PFSK-1 (cell line): ENCODE data around the gene NASP.

Experiments
- FOXP2 ChIP-seq: optimal IDR thresholded peaks from 2 replicates; pipeline ENCODE3; 2011; ENCODE audit warnings: borderline replicate concordance, control low read depth, inconsistent platforms; ENCODE audit not compliant: insufficient read depth; ENCODE audit errors: extremely low read length, extremely low read depth
- POLR2AphosphoS5 ChIP-seq: IDR thresholded peaks from 2 replicates; pipeline ENCODE4 v1.6.1; 2012; ENCODE audit warnings: low read depth, mild to moderate bottlenecking, control low read depth, low read length, moderate library complexity
- SIN3A ChIP-seq: IDR thresholded peaks from 2 replicates; pipeline ENCODE4 v1.6.1; 2012; ENCODE audit warnings: mild to moderate bottlenecking, low read length, moderate library complexity, borderline replicate concordance; ENCODE audit not compliant: insufficient read depth
- TAF1 ChIP-seq: IDR thresholded peaks from 2 replicates; pipeline ENCODE4 v1.6.1; 2012; ENCODE audit warnings: low read length, control low read depth, borderline replicate concordance; ENCODE audit not compliant: insufficient read depth
- TF ChIP-seq, protein P1 (sequence below), 2 experiments: IDR thresholded peaks; 2 replicates each; pipeline versions ENCODE4 v1.6.1 to v1.8.0; 2011 to 2012; ENCODE audit warnings: low read depth in 2 of 2, low read length in 2 of 2, control low read depth in 1 of 2, inconsistent platforms in 1 of 2, mild to moderate bottlenecking in 1 of 2, moderate library complexity in 1 of 2; ENCODE audit not compliant: insufficient read depth in 1 of 2

The NASP gene

DNA sequence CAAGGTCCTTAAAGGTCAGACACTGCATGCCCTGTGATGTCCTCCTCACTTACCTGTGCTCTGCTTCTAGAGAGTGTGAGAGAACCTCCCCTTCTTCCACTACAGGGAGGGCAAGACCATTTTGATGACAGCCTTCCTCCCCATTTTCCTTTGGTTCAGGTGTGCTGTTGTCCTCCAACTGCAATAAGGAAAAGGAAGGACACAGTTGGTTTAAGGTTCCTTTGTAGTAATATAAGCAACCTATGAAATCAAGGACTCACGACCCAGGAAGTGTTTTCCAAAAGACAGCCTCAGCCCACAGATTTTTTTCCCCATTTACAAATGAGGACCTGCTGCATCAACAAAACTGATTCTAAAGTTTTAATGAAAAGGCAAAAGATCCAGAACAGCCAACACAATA is 46.6 kb downstream of the NASP start:
- TF ChIP-seq TAF1 (no peak), FOXP2 (no peak), POLR2AphosphoS5 (no peak), SIN3A (no peak)
- TF ChIP-seq, protein P1, sequence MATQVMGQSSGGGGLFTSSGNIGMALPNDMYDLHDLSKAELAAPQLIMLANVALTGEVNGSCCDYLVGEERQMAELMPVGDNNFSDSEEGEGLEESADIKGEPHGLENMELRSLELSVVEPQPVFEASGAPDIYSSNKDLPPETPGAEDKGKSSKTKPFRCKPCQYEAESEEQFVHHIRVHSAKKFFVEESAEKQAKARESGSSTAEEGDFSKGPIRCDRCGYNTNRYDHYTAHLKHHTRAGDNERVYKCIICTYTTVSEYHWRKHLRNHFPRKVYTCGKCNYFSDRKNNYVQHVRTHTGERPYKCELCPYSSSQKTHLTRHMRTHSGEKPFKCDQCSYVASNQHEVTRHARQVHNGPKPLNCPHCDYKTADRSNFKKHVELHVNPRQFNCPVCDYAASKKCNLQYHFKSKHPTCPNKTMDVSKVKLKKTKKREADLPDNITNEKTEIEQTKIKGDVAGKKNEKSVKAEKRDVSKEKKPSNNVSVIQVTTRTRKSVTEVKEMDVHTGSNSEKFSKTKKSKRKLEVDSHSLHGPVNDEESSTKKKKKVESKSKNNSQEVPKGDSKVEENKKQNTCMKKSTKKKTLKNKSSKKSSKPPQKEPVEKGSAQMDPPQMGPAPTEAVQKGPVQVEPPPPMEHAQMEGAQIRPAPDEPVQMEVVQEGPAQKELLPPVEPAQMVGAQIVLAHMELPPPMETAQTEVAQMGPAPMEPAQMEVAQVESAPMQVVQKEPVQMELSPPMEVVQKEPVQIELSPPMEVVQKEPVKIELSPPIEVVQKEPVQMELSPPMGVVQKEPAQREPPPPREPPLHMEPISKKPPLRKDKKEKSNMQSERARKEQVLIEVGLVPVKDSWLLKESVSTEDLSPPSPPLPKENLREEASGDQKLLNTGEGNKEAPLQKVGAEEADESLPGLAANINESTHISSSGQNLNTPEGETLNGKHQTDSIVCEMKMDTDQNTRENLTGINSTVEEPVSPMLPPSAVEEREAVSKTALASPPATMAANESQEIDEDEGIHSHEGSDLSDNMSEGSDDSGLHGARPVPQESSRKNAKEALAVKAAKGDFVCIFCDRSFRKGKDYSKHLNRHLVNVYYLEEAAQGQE (IDR thresholded peaks at IDR 0.05; ENCODE audit: insufficient read depth in 1 of 2, low read depth in 2 of 2, low read length in 2 of 2), result no peak

DNA sequence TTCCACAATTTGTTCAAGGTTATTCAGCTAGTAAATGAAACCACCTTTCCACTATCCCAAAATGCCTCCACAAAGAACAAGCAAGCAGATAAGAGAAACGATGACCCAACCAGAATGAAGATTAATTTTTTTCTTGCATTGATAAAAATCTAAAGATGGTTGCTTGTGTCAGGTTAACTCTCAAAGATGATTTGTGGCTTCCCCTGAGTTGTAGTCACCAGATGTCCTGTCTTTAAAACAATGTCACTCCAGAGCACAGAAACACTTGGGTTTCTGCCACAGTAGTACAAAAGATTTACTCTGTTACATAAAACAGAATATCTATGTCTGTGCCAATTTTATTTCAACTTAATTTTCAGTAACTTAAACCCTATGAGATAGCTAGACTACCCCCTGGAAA is 51.4 kb downstream of the NASP start:
- TF ChIP-seq SIN3A, result no peak
- TF ChIP-seq FOXP2, result no peak
- TF ChIP-seq POLR2AphosphoS5, result no peak
- TF ChIP-seq, protein P1 (IDR thresholded peaks at IDR 0.05; ENCODE audit: insufficient read depth in 1 of 2, low read depth in 2 of 2, low read length in 2 of 2), result no peak
- TF ChIP-seq TAF1, result no peak

DNA sequence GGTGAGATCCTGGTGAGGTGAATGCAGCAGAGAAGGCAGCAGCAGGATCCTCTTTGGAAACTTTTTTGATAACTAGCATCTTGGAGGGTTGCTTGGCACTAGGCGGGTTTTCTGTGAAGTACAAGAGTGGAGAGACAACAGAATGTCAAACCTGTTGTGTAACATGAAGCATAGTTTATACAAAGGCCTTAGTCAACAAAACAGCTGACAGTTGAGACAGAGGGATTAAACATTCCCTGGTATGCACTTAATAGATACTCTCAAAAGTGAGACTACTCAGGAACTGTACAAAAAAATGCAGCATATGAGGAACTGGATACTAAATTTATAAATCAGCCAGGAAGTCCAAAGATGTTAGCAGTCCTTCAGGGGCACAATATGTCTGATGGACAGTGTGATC is 56.5 kb downstream of the NASP start:
- TF ChIP-seq POLR2AphosphoS5, result no peak

DNA sequence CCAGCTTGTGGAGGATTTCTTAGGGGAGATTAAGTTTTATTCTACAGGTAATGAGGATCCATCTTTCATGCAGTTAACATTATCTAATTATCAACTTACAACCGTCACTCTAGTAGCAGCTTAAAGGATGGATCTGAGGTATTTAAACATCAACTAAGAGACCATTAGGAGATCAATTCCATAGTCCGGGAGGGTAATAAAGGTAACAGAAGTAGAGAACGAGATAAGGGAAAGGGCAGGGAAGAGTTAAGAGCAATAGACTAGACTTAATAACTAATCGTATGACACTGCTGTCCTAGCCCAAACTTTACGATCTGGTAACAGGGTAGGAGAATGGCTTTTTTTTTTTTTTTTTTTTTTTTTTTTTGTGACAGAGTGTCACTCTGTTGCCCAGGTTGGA is 59.5 kb downstream of the NASP start:
- TF ChIP-seq SIN3A, result no peak
- no peak for TF ChIP-seq TAF1
- no peak for TF ChIP-seq FOXP2
- no peak for TF ChIP-seq POLR2AphosphoS5
- TF ChIP-seq, protein P1 (IDR thresholded peaks at IDR 0.05; ENCODE audit: insufficient read depth in 1 of 2, low read depth in 2 of 2, low read length in 2 of 2), result no peak

DNA sequence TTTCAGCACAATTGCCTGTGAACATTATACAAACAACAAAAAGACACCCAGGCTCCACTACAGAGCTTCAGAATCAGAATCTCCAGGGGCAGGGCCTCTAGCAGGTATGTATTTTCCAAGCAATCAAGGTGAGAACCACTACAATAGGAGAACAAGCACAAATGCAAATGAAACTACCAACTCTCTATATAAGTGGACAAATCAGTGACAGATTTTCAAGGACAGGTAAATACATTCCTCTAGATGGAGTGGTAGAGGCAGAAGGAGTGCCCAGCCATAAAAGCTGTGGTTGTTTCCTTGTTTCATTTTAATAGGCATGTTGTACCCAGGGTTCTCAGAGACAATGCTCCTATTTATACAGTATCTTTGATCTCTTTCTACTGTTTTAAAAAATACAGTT is 60.1 kb downstream of the NASP start:
- TF ChIP-seq TAF1 (no peak), FOXP2 (no peak), POLR2AphosphoS5 (no peak), SIN3A (no peak)
- TF ChIP-seq, protein P1 (IDR thresholded peaks at IDR 0.05; ENCODE audit: insufficient read depth in 1 of 2, low read depth in 2 of 2, low read length in 2 of 2), result no peak
